HG03469 (cell line): ENCODE results near the gene DEFB121.
"Not testable (repeated sequence)": the region's sequence is repeated elsewhere in the genome, so short reads cannot be mapped to it uniquely, and the experiment has no call there.

Source experiments
- ATAC-seq: cut with Tn5 transposase; IDR thresholded peaks from one replicate; pipeline ENCODE4 v1.9.1; 2021; ENCODE audit warnings: mild to moderate bottlenecking, moderate library complexity, moderate number of reproducible peaks; ENCODE audit not compliant: unreplicated experiment

Gene DEFB121

GRCh38 chr20:31406115-31406514, at the start of gene DEFB121:
Gene DEFB121, minus strand, starts transcription at chr20:31406215. Its CDS starts 63 bp downstream, at chr20:31406152.
- no peak for ATAC-seq

- no peak for ATAC-seq
These were observed 48.3 kb upstream of the DEFB121 start for GRCh38 chr20:31454361-31454760.

GRCh38 chr20:31452575-31452974, 46.6 kb upstream of the DEFB121 start:
- ATAC-seq = no peak

- no peak for ATAC-seq
These were observed 43.7 kb upstream of the DEFB121 start for GRCh38 chr20:31449511-31450414.

GRCh38 chr20:31446084-31446819, 40.2 kb upstream of the DEFB121 start:
- no peak for ATAC-seq

- no peak for ATAC-seq
These were observed 34.1 kb upstream of the DEFB121 start, which contains the start of gene DEFB123 for GRCh38 chr20:31440012-31440659. Gene DEFB123, plus strand, starts transcription at chr20:31440632. Its CDS starts 67 bp downstream, at chr20:31440699.

- no peak for ATAC-seq
These were observed 24.6 kb upstream of the DEFB121 start for GRCh38 chr20:31430568-31431115.

- ATAC-seq = not testable (repeated sequence)
These were observed 21.6 kb upstream of the DEFB121 start for GRCh38 chr20:31427576-31427975.

GRCh38 chr20:31426891-31427551, 21.0 kb upstream of the DEFB121 start:
- not testable (repeated sequence) for ATAC-seq

- no peak for ATAC-seq
These were observed 19.8 kb upstream of the DEFB121 start for GRCh38 chr20:31425797-31426196.

- ATAC-seq = no peak
These were observed 12.3 kb upstream of the DEFB121 start for GRCh38 chr20:31418307-31418706.

GRCh38 chr20:31415653-31416052, 9.6 kb upstream of the DEFB121 start:
- no peak for ATAC-seq

- ATAC-seq = no peak
These were observed 8.4 kb upstream of the DEFB121 start for GRCh38 chr20:31414381-31414780.

- no peak for ATAC-seq
These were observed 4.0 kb upstream of the DEFB121 start for GRCh38 chr20:31410011-31410410.

GRCh38 chr20:31403886-31404285, 2.1 kb downstream of the DEFB121 start:
- no peak for ATAC-seq

- ATAC-seq = no peak
These were observed 11.1 kb downstream of the DEFB121 start for GRCh38 chr20:31394900-31395299.

GRCh38 chr20:31392836-31393235, 13.2 kb downstream of the DEFB121 start:
- ATAC-seq = no peak

- no peak for ATAC-seq
These were observed 15.5 kb downstream of the DEFB121 start, which contains the start of gene DEFB119 for GRCh38 chr20:31390490-31390889. Gene DEFB119, minus strand, starts transcription at chr20:31390590. Its CDS starts 107 bp downstream, at chr20:31390483.

- ATAC-seq = no peak
These were observed 31.7 kb downstream of the DEFB121 start for GRCh38 chr20:31374346-31374745.

GRCh38 chr20:31368301-31368700, 37.7 kb downstream of the DEFB121 start, which contains the start of gene DEFB118:
Gene DEFB118, plus strand, starts transcription at chr20:31368601. Its CDS starts 50 bp downstream, at chr20:31368651.
- no peak for ATAC-seq
